Liver (tissue), 3 donors: Measurements from ENCODE around the gene GON4L.

Experiments used
- CTCF ChIP-seq: fragments of 150-350 bp; IDR thresholded peaks from 2 replicates; pipeline ENCODE4 v1.5.1; 2017; ENCODE audit warnings: improper control_type of control experiment, low read depth, low read length; ENCODE audit not compliant: missing input control
- GABPA ChIP-seq, 2 donors: IDR thresholded peaks in 1 of 2; conservative IDR thresholded peaks in 1 of 2; 2 replicates each; pipeline ENCODE4 v1.6.1; 2016; ENCODE audit warnings: antibody characterized with exemption in 2 of 2, mild to moderate bottlenecking in 1 of 2, moderate library complexity in 1 of 2
- REST ChIP-seq: IDR thresholded peaks from 2 replicates; pipeline ENCODE4 v1.6.1; 2016; ENCODE audit warnings: antibody characterized with exemption, mild to moderate bottlenecking
- donor health status: healthy.
- donor health status: healthy.

GRCh38 chr1:155904261-155904660, 47.2 kb upstream of the GON4L start:
- no peak for TF ChIP-seq REST
- no peak for TF ChIP-seq CTCF
- no peak for TF ChIP-seq GABPA (IDR thresholded peaks at IDR 0.05 in 1 of 2, conservative IDR thresholded peaks at IDR 0.05 in 1 of 2)
